H9 (cell line): ENCODE data around the gene LBH. TPM values are rescaled to one million over a fixed set of nuclear protein-coding genes. Genes with fewer than 3 reads are reported as not detected.

Experiments used
- DNase-seq: peaks from one replicate; pipeline ENCODE4 v3.0.0-alpha.2; 2017
- H2AFZ ChIP-seq: one replicate; pipeline ENCODE4 v1.6.1; 2013; ENCODE audit warnings: mild to moderate bottlenecking, low read length, control low read depth, moderate library complexity
- H2AK5ac ChIP-seq: 2 replicates; pipeline ENCODE4 v1.6.1; 2013; ENCODE audit warnings: low read length, control low read depth, mixed read lengths; ENCODE audit not compliant: insufficient read length
- H2BK120ac ChIP-seq: one replicate; pipeline ENCODE4 v1.6.1; 2013; ENCODE audit warnings: low read depth, mild to moderate bottlenecking, low read length, control low read depth, inconsistent platforms; ENCODE audit not compliant: poor library complexity, severe bottlenecking
- H2BK12ac ChIP-seq: 2 replicates; pipeline ENCODE4 v1.6.1; 2013; ENCODE audit warnings: low read length, control low read depth, mixed read lengths, low read depth; ENCODE audit not compliant: insufficient read length
- H2BK15ac ChIP-seq: 2 replicates; pipeline ENCODE4 v1.6.1; 2013; ENCODE audit warnings: low read depth, low read length, control low read depth
- H2BK20ac ChIP-seq: one replicate; pipeline ENCODE4 v1.6.1; 2013; ENCODE audit warnings: low read depth, mild to moderate bottlenecking, low read length, control low read depth, inconsistent platforms; ENCODE audit not compliant: poor library complexity, severe bottlenecking
- H2BK5ac ChIP-seq: 2 replicates; pipeline ENCODE4 v1.6.1; 2013; ENCODE audit warnings: low read length, control low read depth, mixed read lengths; ENCODE audit not compliant: insufficient read length
- H3K14ac ChIP-seq: 2 replicates; pipeline ENCODE4 v1.6.1; 2013; ENCODE audit warnings: low read length, control low read depth; ENCODE audit not compliant: insufficient read depth
- H3K18ac ChIP-seq: 2 replicates; pipeline ENCODE4 v1.6.1; 2013; ENCODE audit warnings: low read depth, mild to moderate bottlenecking, mixed read lengths, low read length, control low read depth; ENCODE audit not compliant: insufficient read length
- H3K23ac ChIP-seq: 2 replicates; pipeline ENCODE4 v1.6.1; 2013; ENCODE audit warnings: low read length, control low read depth, mixed read lengths, low read depth; ENCODE audit not compliant: insufficient read length
- H3K23me2 ChIP-seq: 2 replicates; pipeline ENCODE4 v1.6.1; 2013; ENCODE audit warnings: low read depth, mild to moderate bottlenecking, mixed read lengths, low read length, control low read depth; ENCODE audit not compliant: insufficient read length, poor library complexity, severe bottlenecking
- H3K27ac ChIP-seq: 2 replicates; pipeline ENCODE4 v1.5.1; 2013; ENCODE audit warnings: low read length, control low read depth, mixed read lengths, low read depth; ENCODE audit not compliant: insufficient read length
- H3K27me3 ChIP-seq: 2 replicates; pipeline ENCODE4 v1.6.1; 2013; ENCODE audit warnings: low read length, control low read depth, inconsistent platforms; ENCODE audit not compliant: insufficient read depth
- H3K4ac ChIP-seq: 2 replicates; pipeline ENCODE4 v1.6.1; 2013; ENCODE audit warnings: low read depth, mild to moderate bottlenecking, control low read depth, inconsistent platforms, low read length, moderate library complexity
- H3K4me1 ChIP-seq: 2 replicates; pipeline ENCODE4 v1.6.1; 2013; ENCODE audit warnings: low read length, control low read depth, inconsistent platforms; ENCODE audit not compliant: insufficient read depth
- H3K4me2 ChIP-seq: 2 replicates; pipeline ENCODE4 v1.6.1; 2013; ENCODE audit warnings: low read length, control low read depth, mixed read lengths; ENCODE audit not compliant: insufficient read length, insufficient read depth
- H3K56ac ChIP-seq: 2 replicates; pipeline ENCODE4 v1.6.1; 2013; ENCODE audit warnings: low read depth, mild to moderate bottlenecking, mixed read lengths, low read length, control low read depth; ENCODE audit not compliant: insufficient read length
- H3K79me1 ChIP-seq: 2 replicates; pipeline ENCODE4 v1.6.1; 2013; ENCODE audit warnings: low read depth, mild to moderate bottlenecking, moderate library complexity, low read length, control low read depth, inconsistent platforms; ENCODE audit not compliant: insufficient read depth, poor library complexity, severe bottlenecking
- H3K79me2 ChIP-seq: 2 replicates; pipeline ENCODE4 v1.6.1; 2013; ENCODE audit warnings: low read length, control low read depth, inconsistent platforms; ENCODE audit not compliant: insufficient read depth
- H3K9ac ChIP-seq: 2 replicates; pipeline ENCODE4 v1.6.1; 2013; ENCODE audit warnings: low read length, control low read depth, mixed read lengths; ENCODE audit not compliant: insufficient read length; ENCODE audit errors: extremely low read depth
- H3K9me3 ChIP-seq: one replicate; pipeline ENCODE4 v1.6.1; 2013; ENCODE audit warnings: low read depth, low read length, inconsistent platforms; ENCODE audit not compliant: control insufficient read depth
- H3T11ph ChIP-seq: one replicate; pipeline ENCODE4 v1.6.1; 2013; ENCODE audit warnings: mild to moderate bottlenecking, low read length, control low read depth, inconsistent platforms
- H4K20me1 ChIP-seq: one replicate; pipeline ENCODE4 v1.6.1; 2013; ENCODE audit not compliant: control insufficient read depth, insufficient read length, insufficient read depth
- H4K5ac ChIP-seq: 2 replicates; pipeline ENCODE4 v1.6.1; 2013; ENCODE audit warnings: low read depth, mild to moderate bottlenecking, mixed read lengths, low read length, control low read depth; ENCODE audit not compliant: insufficient read length
- H4K8ac ChIP-seq: replicated peaks from 2 replicates; pipeline ENCODE4 v1.6.1; 2013; ENCODE audit warnings: low read length, control low read depth, mixed read lengths, low read depth; ENCODE audit not compliant: insufficient read length
- H4K91ac ChIP-seq: 2 replicates; pipeline ENCODE4 v1.6.1; 2013; ENCODE audit warnings: low read depth, mild to moderate bottlenecking, moderate library complexity, mixed read lengths, low read length, control low read depth; ENCODE audit not compliant: insufficient read length
- H3K27ac Mint-ChIP-seq, 3 experiments: 2 replicates in 2 of 3; 3 replicates in 1 of 3; pipeline ENCODE4 v1.8.0; 2020 to 2021; ENCODE audit warnings: mixed read lengths in 3 of 3, mild to moderate bottlenecking in 1 of 3, moderate library complexity in 1 of 3
- H3K27me3 Mint-ChIP-seq: 2 replicates; pipeline ENCODE4 v1.8.0; 2021; ENCODE audit warnings: low read depth, mild to moderate bottlenecking, moderate library complexity, mixed read lengths
- H3K36me3 Mint-ChIP-seq, 3 experiments: 2 replicates in 2 of 3; 3 replicates in 1 of 3; pipeline ENCODE4 v1.8.0; 2020 to 2021; ENCODE audit warnings: low read depth in 3 of 3, mixed read lengths in 3 of 3; ENCODE audit not compliant: insufficient read depth in 1 of 3
- H3K4me1 Mint-ChIP-seq, 2 experiments: 2 replicates each; pipeline ENCODE4 v1.8.0; 2020; ENCODE audit warnings: mixed read lengths in 2 of 2
- H3K4me3 Mint-ChIP-seq, 2 experiments: 2 replicates in 1 of 2; 3 replicates in 1 of 2; pipeline ENCODE4 v1.8.0; 2020 to 2021; ENCODE audit warnings: mild to moderate bottlenecking in 2 of 2, mixed read lengths in 2 of 2, moderate library complexity in 1 of 2
- H3K9me3 Mint-ChIP-seq, 2 experiments: 2 replicates in 1 of 2; 3 replicates in 1 of 2; pipeline ENCODE4 v1.8.0; 2020; ENCODE audit warnings: mild to moderate bottlenecking in 2 of 2, mixed read lengths in 2 of 2, moderate library complexity in 1 of 2
- CTCF ChIP-seq: fragments of 200-600 bp; sonication (generic); conservative IDR thresholded peaks from 3 replicates; pipeline ENCODE4 v1.8.0; 2021; ENCODE audit warnings: antibody characterized with exemption, mild to moderate bottlenecking
- WGBS: extraction: QIAGEN DNeasy Blood & Tissue Kit; methylation state at CpG from one replicate; pipeline ENCODE4 v1.1.7; 2013; ENCODE audit warnings: missing lambda C conversion rate, low lambda C conversion rate, mixed read lengths; ENCODE audit not compliant: insufficient read length; ENCODE audit errors: extremely low coverage; 5-methylcytosine and 5-hydroxymethylcytosine counted together
- total RNA-seq: library from RNA; stranded (reverse); gene quantifications from 2 replicates; pipeline ENCODE4 v1.2.1, GENCODE V29; 2021

The LBH gene
- total RNA-seq, 1 experiment from 2014 or later = 53.0 TPM

- Mint-ChIP-seq H3K4me1 (peaks cover 20 to 21% of the 10 kb centered on the region in 2 experiments), H3K27ac (no peak overlapping the region), H3K4me3 (no peak overlapping the region), H3K27me3 (peaks cover 4% of the 10 kb centered on the region), H3K9me3 (peaks cover 0 to 8% of the 10 kb centered on the region in 2 experiments; a peak in 4 of 5 replicates), H3K36me3 (peaks cover 3 to 15% (median 10%) of the 10 kb centered on the region in 3 experiments; a peak in 6 of 7 replicates)
- Histone ChIP-seq H3K79me1 (no peaks in the 10 kb centered on the region), H3K4me2 (no peak overlapping the region), H4K5ac (no peak overlapping the region), H2BK5ac (no peak overlapping the region), H3K79me2 (no peaks in the 10 kb centered on the region), H3K23me2 (no peaks in the 10 kb centered on the region), H2BK12ac (no peak overlapping the region), H2BK20ac (no peak overlapping the region), H3K4me1 (no peaks in the 10 kb centered on the region), H2BK15ac (no peak overlapping the region), H3K56ac (no peak overlapping the region), H4K91ac (no peak overlapping the region), H3T11ph (no peak overlapping the region), H2BK120ac (no peak overlapping the region), H3K4ac (no peak overlapping the region), H3K14ac (no peak overlapping the region), H4K8ac (no peak overlapping the region), H3K27ac (no peak overlapping the region), H3K18ac (no peak overlapping the region), H3K23ac (no peak overlapping the region), H3K27me3 (no peaks in the 10 kb centered on the region), H3K9ac (no peak overlapping the region), H4K20me1 (no peaks in the 10 kb centered on the region), H2AK5ac (no peak overlapping the region), H2AFZ (no peak overlapping the region), H3K9me3 (no peaks in the 10 kb centered on the region)
- TF ChIP-seq CTCF = no peak
- DNase-seq = no peak
- WGBS = no CpG with 5 or more reads among the region's 3 CpGs
These were observed 32.9 kb downstream of the LBH start for GRCh38 chr2:30264274-30264673.
